Stimulated activated CD8-positive, alpha-beta memory T cell treated with anti-CD3 and anti-CD28 coated beads, Interleukin-7, amount 100 ng/mL, for 48 hours (primary cell): Measurements from ENCODE around the gene NKAIN2.
"Not testable (repeated sequence)": the region's sequence is repeated elsewhere in the genome, so short reads cannot be mapped to it uniquely, and the experiment has no call there.

Experiments used
- DNase-seq, 2 donors: peaks; one replicate each; pipeline ENCODE4 v3.0.0-alpha.2; 2020; ENCODE audit warnings: low read depth in 1 of 2; ENCODE audit errors: extremely low read depth in 1 of 2

Gene NKAIN2

DNA sequence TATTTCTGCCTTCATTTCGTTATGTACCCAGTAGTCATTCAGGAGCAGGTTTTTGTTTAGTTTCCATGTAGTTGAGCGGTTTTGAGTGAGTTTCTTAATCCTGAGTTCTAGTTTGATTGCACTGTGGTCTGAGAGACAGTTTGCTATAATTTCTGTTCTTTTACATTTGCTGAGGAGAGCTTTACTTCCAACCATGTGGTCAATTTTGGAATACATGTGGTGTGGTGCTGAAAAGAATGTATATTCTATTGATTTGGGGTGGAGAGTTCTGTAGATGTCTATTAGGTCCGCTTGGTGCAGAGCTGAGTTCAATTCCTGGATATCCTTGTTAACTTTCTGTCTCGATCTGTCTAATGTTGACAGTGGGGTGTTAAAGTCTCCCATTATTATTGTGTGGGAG is 606.8 kb downstream of the NKAIN2 start:
- not testable (repeated sequence) for DNase-seq

DNA sequence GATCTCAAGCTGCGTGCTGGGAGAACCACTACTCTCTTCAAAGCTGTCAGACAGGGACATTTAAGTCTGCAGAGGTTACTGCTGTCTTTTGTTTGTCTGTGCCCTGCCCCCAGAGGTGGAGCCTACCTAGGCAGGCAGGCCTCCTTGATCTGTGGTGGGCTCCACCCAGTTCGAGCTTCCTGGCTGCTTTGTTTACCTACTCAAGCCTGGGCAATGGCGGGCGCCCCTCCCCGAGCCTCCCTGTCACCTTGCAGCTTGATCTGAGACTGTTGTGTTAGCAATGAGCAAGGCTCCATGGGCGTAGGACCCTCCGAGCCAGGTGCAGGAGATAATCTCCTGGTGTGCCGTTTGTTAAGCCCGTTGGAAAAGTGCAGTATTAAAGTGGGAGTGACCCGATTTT is 609.0 kb downstream of the NKAIN2 start:
- DNase-seq = not testable (repeated sequence)

DNA sequence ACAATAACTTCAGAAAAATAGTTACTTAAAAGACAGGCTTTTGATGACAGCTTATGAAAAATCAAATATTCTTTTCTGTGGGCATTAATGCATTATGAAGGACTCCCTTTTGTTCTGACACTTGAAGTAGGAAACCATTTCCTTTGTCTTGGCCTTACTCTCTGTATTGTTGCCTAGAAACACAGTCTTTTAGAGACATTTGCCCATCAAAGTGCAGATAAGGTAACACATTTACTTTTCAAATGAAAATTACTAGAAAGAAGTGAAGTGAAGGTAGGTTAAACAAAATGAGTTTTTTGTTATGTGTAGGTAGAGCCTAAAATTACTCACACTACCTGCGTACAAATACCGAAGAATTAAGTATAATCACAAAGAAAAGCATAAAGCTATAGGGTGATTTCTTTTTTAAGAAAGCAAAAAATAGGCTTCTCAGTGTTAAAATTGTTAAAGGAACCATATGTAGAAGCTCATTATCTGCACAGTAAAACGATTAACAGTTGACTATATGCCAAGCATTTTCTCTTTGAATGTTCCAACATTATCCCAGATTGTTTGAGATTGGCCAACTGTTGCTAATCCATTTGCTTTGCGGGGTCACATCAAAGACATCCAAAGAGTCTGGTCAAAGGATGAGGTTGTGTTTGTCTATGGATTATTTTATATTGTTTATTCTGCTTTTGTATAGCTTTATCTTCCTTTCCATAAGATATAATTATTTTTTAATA is 616.6 kb downstream of the NKAIN2 start:
- DNase-seq = no peak

DNA sequence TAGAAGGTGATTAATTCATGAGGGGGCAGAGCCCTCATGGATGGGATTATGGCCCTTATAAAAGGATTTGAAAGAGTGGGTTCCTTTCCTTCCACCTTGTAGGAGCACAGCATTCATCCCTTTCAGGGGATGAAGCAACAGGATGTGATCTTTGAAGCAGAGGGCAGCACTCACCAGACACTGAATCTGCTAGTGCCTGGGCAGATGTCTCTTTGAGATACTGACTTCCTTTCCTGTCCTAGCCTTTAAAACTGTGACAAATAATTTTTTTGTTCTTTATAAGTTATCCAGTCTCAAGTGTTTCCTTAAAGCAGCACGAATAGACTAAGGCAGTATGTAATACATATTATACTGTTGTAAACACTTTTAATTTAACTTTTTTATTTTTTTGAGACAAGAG is 620.0 kb downstream of the NKAIN2 start:
- no peak for DNase-seq

DNA sequence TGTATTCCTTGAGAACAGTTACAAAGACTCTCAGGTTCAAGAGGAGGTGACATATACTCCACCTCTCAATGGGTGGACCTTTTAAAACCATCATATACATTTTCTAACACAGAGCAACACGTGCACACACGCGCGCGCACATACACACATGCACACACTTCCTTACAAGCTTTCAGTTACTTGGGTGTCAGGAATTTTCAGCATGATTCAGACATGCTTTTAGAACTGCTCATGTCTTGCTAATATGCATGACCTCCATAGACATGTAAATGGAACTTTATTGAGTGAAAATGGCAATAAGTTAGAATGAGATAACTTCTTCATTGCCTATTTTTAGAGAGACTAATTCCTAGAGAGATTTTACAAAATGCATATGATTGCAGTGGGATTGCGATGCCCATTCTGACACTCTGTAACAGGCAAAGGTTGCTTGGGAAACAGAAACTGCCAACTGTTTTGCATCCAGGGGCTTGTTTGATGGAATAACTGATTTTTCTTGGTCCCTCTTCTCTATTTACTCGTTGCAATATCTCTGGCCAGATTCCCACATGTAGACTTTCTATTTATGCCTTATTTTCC is 627.2 kb downstream of the NKAIN2 start:
- DNase-seq = no peak

DNA sequence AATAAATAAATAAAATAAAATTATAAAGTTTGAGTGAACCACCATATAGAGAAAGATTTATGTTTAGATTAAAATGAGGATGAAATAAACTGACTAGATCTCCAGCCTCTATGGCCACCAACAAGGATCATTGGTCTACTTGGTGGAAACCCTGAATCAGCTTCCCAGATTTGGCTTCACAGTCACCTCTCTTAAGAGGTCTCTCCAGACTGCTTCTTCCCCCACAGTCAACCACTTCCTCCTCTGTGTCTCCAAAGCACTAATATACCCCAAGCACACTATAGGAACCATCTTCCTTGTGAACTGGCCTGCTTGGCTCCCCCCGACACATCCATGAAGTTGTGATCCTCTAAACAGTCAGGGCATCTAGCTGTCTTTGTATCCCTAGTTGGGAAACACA is 629.0 kb downstream of the NKAIN2 start:
- no peak for DNase-seq

DNA sequence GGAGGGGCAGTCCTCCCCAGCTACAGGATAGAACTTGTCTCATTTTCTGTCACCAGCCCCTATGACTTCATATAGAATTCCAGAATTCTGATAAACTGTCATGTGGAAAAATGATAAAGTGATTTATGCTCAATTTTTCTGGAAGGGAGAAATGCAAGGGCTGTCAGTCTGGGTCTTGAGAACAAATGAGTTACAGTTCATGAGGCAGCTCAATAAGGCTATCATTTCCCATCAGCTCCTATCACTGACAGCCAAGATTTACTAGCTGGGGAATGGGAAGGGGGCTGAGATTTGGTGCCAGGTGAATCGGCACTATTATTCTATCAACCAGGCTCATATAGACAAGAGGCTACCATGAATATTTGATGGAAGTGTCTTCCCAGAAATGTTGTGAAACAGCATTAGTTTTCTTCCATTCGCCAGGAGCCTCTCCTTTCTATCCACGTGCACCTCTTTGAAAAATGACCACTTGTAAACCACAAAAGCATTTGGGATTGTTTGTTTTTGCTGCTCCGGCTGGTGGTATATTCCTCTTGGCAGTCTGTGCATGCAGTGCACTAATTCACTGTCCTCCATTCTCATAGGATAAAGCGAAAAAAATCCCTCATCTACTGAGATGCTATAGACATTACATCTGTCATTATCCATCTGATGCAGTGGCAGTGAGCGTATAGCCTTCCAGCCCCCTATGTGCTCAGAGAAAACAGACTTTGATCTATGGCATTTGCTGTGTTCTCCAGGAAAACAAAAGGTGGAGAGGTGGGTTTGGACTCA is 629.9 kb downstream of the NKAIN2 start:
- DNase-seq = no peak

DNA sequence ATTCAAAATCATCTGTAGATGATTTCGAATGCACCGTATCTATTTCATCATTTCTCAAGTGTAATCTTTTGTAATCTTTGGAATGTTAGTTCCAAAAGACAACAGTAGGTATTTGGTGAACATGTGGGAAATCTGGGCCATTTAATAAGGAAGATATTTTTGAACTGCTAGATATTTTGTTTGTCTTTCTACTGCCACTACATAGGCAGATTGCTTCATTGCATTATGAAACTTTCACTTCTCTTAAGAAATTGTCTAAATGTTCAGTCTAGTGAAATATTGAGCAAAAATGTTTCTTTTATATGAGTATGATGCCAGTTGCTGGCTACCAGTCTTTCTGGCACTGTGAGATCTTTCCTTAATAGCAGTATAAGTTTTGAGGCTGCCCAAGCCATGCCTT is 630.8 kb downstream of the NKAIN2 start:
- no peak for DNase-seq

DNA sequence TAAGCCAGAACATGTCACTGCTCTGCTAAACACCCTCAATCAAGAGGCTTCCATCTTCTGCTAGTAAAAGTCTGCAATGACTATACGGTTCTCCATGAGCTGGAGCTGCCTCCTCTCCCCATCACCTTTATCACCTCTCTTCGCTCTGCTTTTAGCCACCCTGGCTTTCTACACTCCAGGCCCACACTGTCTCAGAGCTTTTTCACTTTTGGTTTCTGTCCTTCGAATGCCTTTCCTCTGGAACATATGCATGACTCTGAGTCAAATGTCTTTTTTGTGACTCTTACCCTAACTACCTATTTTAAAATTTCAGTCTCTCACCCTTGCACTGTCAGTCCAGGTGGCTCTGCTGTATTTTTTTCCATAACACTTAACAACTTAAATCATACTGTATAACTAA is 633.1 kb downstream of the NKAIN2 start:
- DNase-seq = no peak

DNA sequence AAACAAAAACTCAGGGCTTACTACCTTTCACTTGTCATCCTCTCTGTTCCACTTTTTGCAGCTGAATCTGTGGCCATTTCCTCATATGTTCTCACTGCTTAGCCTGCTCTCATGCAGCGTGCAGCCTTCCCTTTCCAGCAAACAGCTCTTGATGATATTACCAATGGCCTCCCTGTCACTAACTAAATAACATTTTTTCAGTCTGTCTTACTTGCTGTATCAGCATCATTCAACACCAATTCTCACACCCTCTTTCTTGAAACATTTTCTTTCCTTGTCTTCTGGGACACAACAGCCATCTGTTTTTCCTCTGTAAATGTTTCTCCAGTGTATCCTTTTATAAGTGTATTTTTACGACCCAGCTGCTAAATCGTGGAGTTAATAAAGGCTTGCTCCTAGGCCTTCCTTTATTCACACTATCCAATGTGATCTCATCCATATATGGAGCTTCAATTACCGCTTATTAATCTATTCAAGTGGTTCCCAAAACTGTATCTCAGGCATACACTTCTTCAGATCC is 634.9 kb downstream of the NKAIN2 start:
- no peak for DNase-seq

DNA sequence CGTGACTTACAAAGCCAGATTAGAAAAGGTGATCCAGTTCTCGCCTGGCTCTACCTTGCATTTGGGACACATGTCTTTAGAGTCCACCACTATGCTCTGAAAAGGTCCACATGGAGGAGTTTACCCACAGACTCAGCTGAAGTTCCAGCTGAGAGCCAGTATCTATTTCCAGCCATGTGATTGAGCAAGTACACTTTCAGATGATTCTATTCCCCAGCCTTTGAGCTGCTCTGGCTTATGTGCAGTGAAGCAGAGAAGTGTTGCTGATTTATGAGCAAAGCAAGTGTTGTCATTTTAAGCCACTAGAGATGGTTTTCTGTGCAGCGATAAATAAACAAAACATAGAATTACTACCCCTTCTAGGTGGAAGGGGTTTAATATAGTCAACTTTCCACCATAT is 637.8 kb downstream of the NKAIN2 start:
- no peak for DNase-seq

DNA sequence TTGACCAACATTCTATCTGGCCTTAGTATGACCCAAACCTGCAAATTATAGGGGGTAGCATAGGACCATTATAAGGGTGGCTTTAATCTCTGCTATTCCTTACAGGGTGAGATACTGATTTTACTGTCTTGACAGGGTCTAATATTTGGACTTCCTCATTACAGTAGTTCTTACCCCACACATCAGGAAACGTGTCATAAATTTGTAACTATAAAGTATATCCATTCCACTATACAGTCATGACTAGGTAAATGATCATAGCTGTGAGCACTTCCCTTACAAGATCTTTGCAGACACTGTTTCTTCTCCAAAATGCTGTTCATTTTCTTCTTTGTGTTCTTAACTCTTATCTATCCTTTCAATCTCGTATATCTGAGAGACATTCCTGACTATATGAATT is 639.9 kb downstream of the NKAIN2 start:
- DNase-seq = no peak

DNA sequence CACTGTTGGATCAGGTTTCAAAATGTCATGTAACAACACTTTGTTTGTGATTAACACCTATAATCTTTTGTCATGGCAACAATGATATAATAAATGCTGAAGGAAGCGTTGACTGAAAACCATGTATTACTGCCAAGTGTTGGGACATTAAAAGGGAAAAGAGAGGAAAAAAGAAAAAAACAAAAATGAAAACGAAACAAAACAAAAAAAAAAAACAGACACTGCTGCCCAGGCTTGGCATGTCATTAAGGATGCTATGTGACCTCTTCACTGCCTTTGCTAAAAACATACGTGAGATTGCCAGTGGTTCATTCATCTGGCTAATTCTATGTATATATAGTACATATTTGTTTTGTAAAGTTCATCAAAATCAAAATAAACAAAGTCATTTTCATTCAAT is 641.9 kb downstream of the NKAIN2 start:
- no peak for DNase-seq

DNA sequence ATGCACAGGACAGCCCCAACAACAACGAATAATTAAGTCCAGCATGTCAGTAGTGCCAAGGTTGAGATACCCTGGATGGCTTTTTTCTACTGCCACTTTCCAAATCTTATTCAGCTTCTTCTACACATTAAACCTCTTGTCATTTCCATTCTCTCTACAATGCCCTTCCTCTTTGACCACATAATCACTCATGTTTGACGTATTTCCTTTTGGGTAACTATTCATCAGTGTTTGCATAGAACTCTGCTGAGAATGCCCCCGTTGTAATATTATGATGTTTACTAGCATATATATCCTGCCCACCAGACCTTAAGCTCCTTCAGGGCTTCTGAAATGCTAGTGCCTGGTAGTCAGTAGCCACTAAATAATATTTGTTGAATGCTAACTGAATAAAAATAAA is 643.3 kb downstream of the NKAIN2 start:
- DNase-seq = no peak

DNA sequence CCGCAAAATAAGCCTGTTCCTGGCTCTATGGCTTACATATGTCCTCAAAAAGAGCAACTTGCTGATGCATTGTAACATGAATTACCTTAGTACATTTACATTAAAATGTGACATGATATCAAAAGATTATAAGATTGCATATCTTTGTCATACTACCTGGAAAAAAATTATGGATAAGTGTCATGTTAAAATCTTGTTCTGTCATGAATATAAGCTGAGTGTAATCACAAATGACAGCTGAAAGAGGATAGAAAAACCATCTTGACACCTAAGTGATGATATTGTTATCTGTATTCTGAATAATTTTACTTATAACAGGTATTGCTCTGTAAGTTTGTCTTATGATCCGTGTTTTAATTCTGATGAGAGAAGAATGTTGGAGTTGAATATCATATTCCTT is 655.6 kb downstream of the NKAIN2 start:
- DNase-seq = no peak

DNA sequence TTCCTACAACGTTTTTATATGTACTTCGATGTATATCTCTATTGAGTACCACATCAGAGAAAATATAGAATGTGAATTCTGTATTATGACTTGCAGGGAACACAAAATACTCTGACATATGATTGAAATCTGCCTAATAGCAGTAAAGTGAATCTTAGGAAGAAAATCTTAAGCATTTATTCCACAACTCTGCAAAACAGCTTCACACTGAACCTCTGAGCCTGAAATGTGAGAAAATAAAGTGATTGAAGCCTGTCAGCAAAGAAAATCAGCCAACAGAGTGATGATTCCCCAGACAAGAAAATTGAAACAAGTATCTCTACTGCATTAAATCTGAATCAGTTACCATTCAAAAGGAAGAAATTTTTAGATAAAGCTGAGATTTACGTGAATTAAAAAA is 659.1 kb downstream of the NKAIN2 start:
- DNase-seq = no peak

DNA sequence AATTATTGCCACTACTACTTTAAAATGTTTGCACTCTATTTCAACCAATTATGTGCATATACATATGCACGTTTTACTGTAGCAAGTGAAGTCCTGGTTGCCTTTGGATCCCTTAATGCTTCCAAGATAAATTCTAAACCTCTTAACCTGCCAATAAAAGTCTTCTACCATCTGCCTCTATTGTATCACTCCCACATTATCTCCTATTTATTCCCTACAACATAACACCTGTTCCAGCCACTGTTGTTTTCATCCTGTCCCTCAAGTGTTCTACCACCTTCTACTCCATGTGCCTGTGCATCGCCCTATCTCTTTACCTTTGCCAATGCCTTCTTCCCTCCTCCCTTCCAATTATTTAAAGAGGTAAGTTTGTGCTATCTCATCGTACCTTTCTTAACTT is 659.6 kb downstream of the NKAIN2 start:
- DNase-seq = no peak

DNA sequence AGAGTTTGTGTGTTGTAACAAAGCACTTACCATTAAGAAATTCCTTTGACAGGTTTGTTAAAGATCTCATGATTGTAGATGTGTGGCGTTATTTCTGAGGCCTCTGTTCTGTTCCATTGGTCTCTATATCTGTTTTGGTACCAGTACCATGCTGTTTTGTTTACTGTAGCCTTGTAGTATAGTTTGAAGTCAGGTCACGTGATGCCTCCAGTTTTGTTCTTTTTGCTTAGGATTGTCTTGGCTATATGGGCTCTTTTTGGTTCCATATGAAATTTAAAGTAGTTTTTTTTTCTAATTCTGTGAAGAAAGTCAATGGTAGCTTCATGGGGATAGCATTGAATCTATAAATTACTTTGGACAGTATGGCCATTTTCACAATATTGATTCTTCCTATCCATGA is 660.9 kb downstream of the NKAIN2 start:
- DNase-seq = not testable (repeated sequence)

DNA sequence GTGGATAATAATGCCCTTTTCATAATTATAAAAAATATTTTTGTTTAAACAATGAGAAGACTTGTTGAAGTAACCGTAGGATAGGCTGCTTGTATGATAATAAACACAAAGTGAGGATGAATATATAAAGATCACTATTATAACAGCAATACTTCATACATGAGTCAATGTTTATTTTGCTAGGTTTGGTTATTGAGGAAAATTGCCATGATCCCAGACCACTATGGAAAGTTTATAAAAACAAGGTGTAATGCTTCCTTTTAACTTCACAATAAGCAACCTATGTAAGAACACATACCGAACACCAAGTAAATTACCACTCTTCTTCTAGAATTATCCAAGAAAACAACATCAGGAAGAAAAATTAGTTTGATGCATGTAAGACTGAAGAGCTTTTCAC is 663.3 kb downstream of the NKAIN2 start:
- no peak for DNase-seq

DNA sequence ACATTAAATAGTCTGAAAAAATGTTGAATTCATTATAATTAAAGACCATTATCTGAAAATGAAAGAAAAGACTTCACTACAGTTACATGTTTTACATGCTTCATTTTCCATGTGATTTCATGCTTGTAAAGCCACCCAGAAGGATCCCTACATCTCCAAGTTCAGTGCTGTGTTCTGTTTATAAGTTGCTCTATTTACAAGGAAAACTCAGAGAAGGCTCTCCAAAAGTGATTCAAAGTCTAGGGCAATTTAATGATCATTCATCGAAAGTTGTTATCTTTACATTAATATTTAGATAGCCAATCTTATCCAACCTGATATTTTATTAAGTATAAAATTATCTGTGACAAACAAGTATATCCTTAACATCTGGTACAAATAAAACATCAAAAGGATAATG is 663.7 kb downstream of the NKAIN2 start:
- no peak for DNase-seq

DNA sequence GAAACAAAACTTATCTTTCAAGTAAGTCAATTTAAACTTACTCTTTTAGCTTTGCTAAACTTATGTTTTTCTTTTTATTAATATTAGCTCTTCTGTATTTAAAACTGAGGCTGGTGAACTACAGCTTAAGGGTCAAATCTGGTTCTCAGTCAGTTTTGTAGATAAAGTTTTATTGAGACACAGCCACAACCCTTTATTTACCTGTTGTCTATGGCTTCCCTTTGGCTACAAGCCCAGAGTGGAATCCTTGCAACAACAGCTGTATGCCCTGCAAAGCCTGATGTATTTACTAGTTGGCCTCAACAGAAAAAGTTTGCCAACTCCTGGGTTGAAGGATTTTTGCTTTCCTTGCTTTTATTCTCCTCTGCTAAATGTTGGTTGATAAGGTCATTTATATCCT is 667.1 kb downstream of the NKAIN2 start:
- no peak for DNase-seq

DNA sequence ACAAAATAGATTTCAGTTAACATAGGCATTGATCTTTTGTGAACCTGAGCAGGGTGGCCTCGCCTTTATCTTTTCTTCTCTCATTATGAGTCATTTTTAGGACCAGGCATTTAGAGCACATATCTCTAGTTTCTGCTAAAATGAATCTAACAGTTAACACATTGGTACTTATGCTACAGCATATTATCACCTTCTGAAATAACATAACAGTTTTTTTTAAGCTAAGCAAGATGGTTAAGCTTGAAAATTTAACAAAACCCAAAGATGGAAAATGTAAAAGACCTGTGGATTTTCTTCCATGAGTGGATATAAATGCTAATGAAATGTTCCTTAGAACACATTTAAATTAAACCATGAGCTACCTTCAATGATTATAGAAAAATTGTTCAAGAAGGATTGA is 671.5 kb downstream of the NKAIN2 start:
- no peak for DNase-seq
